GM21447 (cell line): ENCODE measurements around the gene CLPTM1.
A peak's percentile ranks its signal among the peaks of the same experiment; 100 is the strongest.

Experiments used
- ATAC-seq: cut with Tn5 transposase; IDR thresholded peaks from one replicate; pipeline ENCODE4 v1.9.1; 2021; ENCODE audit not compliant: unreplicated experiment

Gene CLPTM1

GRCh38 chr19:45008552-45008951 lies 53.4 kb downstream of the CLPTM1 start:
- no peak for ATAC-seq

- ATAC-seq: no peak
Observed at GRCh38 chr19:45009625-45010255, 54.6 kb downstream of the CLPTM1 start.

- no peak for ATAC-seq
Observed at GRCh38 chr19:45010306-45010705, 55.1 kb downstream of the CLPTM1 start.

- ATAC-seq: no peak
Observed at GRCh38 chr19:45011959-45012358, 56.8 kb downstream of the CLPTM1 start.

GRCh38 chr19:45016388-45017314 lies 61.5 kb downstream of the CLPTM1 start:
- ATAC-seq: peak; percentile 67

GRCh38 chr19:45019187-45019586 lies 64.0 kb downstream of the CLPTM1 start:
- no peak for ATAC-seq

- ATAC-seq: no peak
Observed at GRCh38 chr19:45020071-45020470, 64.9 kb downstream of the CLPTM1 start.

- no peak for ATAC-seq
Observed at GRCh38 chr19:45021971-45022370, 66.8 kb downstream of the CLPTM1 start.

- ATAC-seq: no peak
Observed at GRCh38 chr19:45023048-45023447, 67.9 kb downstream of the CLPTM1 start.

- no peak for ATAC-seq
Observed at GRCh38 chr19:45025264-45025663, 70.1 kb downstream of the CLPTM1 start.

GRCh38 chr19:45027371-45027770 lies 72.2 kb downstream of the CLPTM1 start:
- no peak for ATAC-seq

- no peak for ATAC-seq
Observed at GRCh38 chr19:45030825-45031224, 75.6 kb downstream of the CLPTM1 start.

GRCh38 chr19:45032421-45032820 lies 77.2 kb downstream of the CLPTM1 start:
- ATAC-seq: no peak

GRCh38 chr19:45035755-45036154 lies 80.6 kb downstream of the CLPTM1 start:
- ATAC-seq: no peak

GRCh38 chr19:45037393-45038169 lies 82.4 kb downstream of the CLPTM1 start:
- no peak for ATAC-seq

GRCh38 chr19:45038931-45039893 lies 84.0 kb downstream of the CLPTM1 start, which contains the start of gene CLASRP:
TSS of gene CLASRP (plus strand) at chr19:45039045. CDS start at chr19:45040213, 1,168 bp downstream.
- peak; percentile 87 for ATAC-seq

GRCh38 chr19:45040059-45040771 lies 85.0 kb downstream of the CLPTM1 start:
- ATAC-seq: no peak

GRCh38 chr19:45041125-45041524 lies 85.9 kb downstream of the CLPTM1 start:
- ATAC-seq: no peak
